UCSD-AML1 (cell line): ENCODE results near the gene CDKAL1.

ENCODE experiments used
- DNase-seq: peaks from one replicate; lab custom pipeline; 2025; ENCODE audit not compliant: unreplicated experiment; lab: John Stamatoyannopoulos, UW

Gene CDKAL1

GRCh38 chr6:20670750-20671149 is 136.5 kb downstream of the CDKAL1 start:
- no peak for DNase-seq

DNA sequence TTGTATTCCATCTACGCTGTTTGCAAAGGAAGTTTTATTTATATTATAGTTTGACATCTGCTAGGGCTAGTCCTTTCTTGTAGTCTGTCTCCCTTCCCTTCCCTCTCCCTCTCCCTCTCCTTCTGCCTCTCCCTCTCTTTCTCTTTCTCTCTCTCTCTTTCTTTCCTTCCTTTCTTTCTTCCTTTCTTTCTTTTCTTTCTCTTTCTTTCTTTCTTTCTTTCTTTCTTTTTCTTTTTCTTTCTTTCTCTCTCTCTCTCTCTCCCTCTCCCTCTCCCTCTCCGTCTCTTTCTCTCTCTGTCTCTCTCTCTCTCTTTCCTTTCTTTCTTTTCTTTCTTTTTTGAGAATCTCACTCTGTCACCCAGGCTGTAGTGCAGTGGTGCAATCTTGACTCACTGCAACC is 137.8 kb downstream of the CDKAL1 start:
- DNase-seq, result no peak

GRCh38 chr6:20673458-20673857 is 139.2 kb downstream of the CDKAL1 start:
- DNase-seq, result no peak

DNA sequence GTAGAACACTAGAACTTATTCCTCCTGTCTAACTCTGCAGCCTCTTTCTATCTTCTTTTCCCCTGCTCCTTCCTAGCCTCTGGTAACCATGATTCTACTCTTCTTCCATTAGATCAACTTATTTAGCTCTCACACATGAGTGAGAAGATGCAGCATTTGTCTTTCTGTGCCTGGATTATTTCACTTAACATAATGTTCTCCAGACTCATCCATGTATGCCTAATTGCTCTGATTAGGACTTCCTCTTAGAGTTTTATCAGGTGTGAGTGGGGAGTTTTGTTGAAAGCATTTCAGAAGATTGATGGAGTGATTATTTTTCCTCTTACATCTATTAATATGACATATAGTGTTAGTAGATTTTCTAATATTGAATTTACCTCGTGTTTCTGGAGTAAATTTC is 140.4 kb downstream of the CDKAL1 start:
- no peak for DNase-seq

GRCh38 chr6:20678831-20679352 is 144.6 kb downstream of the CDKAL1 start:
- DNase-seq, result no peak

DNA sequence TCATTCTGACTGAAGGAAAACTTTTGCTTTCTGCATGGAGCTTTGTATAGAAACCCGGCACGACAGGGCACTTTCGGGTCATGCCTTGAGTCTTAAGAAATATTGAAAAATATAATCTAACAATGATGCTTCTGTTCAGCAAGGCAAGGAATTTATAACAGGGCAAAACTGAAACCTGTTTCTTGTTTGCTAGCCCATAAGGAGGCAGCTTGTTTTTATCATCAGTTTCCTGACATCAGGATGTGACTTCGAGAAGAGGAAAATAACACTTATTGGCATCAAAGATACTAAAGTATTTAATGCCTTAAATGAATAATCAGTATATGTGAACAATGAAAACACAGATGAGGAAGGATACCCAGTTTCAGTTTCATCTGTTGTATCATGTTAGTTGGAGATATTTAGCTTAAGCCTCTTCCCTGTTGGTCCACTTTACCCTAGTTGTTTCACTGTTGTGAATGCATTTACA is 146.5 kb downstream of the CDKAL1 start:
- no peak for DNase-seq

DNA sequence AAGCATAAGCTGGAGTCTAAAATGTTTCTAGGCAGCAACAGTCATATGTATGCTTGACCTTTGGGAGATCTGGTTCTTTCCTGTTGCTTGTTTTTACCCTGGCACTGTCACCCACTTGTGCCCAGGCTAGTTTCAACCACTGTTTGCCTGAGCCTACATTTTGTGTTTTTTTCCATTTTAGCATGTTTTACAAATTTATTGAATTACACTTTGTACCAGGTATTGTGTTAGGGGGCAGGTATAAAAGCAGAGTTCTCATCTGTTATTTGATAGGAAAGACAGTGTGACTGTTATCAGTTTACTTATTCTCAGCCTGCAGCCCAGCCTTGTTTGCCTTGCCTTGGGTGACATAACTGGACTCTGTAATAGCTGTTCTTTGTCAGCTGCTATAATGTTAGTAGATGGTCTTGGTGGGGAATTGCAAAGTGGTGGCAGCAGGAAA is 147.0 kb downstream of the CDKAL1 start:
- no peak for DNase-seq

GRCh38 chr6:20684474-20684873 is 150.2 kb downstream of the CDKAL1 start:
- DNase-seq, result no peak

GRCh38 chr6:20686142-20686541 is 151.9 kb downstream of the CDKAL1 start:
- DNase-seq, result no peak

- DNase-seq, result no peak
Measured at GRCh38 chr6:20687494-20687893, 153.2 kb downstream of the CDKAL1 start.

- no peak for DNase-seq
Measured at GRCh38 chr6:20688710-20689500, 154.6 kb downstream of the CDKAL1 start.

GRCh38 chr6:20691185-20691584 is 156.9 kb downstream of the CDKAL1 start:
- no peak for DNase-seq

- DNase-seq, result no peak
Measured at GRCh38 chr6:20692023-20692422, 157.8 kb downstream of the CDKAL1 start.

DNA sequence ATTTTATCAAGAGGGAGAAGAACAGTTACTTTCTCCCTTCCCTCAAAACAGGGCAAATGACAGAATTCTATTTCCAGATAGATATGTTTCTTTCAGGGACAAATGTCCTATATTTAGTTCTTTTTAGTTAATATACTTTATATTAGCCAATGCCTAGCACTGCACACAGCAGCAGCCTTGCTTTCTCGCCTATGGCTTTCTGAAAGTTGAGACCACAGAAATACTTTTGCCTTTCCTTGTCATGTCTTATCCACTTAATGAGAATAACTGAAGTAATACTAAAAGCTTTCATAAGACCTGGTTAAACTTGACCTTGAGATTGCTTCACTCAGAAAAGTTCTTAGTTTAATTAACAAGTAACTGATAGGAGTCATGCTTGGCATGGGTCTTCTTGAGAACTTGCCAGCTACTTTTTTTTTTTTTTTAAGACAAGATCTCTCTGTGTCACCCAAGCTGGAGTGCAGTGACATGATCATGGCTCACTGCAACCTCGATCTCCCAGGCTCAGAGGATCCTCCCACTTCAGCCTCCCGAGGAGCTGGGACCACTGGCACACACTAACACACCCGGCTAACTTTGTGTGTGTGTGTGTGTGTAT is 159.3 kb downstream of the CDKAL1 start:
- DNase-seq, result no peak

- no peak for DNase-seq
Measured at GRCh38 chr6:20696676-20697075, 162.4 kb downstream of the CDKAL1 start.

GRCh38 chr6:20698675-20699074 is 164.4 kb downstream of the CDKAL1 start:
- no peak for DNase-seq

DNA sequence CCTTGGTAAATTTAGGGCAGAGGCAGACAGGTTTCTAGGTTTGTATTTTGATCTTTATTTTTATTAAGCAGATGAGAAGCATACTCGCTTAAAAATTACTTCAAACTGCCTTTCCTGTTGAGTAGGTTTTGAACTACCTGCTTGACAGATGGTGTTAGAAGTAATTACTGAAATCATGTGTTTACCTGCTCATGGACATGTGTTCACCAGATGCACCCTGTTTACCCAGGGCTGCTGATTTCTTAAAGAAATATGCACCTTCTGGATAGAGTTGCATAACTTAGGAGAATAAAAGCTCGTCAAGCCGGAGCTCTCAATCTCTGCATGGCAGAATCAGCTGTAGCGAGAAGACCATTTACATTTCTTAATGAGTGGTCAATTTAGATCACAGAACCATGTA is 165.1 kb downstream of the CDKAL1 start:
- DNase-seq, result no peak

- no peak for DNase-seq
Measured at GRCh38 chr6:20700375-20700774, 166.1 kb downstream of the CDKAL1 start.

- no peak for DNase-seq
Measured at GRCh38 chr6:20702366-20702765, 168.1 kb downstream of the CDKAL1 start.

DNA sequence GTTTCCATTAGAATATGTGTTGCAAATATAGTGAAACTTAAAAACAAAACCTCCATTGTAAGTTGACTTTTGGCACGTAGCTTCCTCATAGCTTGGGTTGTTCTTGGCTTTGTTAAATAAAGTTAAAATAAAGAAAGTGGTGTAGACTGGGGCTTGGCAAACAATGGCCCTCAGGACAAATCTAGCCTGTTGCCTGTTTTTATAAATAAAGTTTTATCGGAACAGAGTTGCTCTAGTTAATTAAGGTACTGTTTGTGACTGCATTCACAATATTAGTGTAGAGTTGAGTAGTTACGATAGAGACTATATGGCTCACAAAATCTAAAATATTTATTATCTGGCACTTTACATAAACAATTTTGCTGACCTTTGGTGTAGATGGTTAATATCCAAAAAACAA is 168.8 kb downstream of the CDKAL1 start:
- DNase-seq, result no peak

- no peak for DNase-seq
Measured at GRCh38 chr6:20704325-20705025, 170.2 kb downstream of the CDKAL1 start.

GRCh38 chr6:20705741-20706140 is 171.5 kb downstream of the CDKAL1 start:
- DNase-seq, result no peak
